Endothelial cell of umbilical vein (primary cell): ENCODE results near the gene MCC. TPM values are rescaled to one million over a fixed set of nuclear protein-coding genes. Genes with fewer than 3 reads are reported as not detected.

Experiments used
- BruUV-seq: library from RNA; stranded (reverse); fragments of 400-500 nt; replicated peaks from 2 replicates; lab custom pipeline; 2021; lab: Mats Ljungman, UMichigan
- CTCF ChIA-PET: fragments of 300-600, 350-600 bp; sonication (Branson Sonifier 250); formaldehyde crosslinking; loops from one replicate; lab custom pipeline; 2021; ENCODE audit warnings: antibody characterized with exemption, inconsistent platforms; lab: Charles Lee
- POLR2A ChIA-PET: fragments of 300-600, 350-600 bp; sonication (Branson Sonifier 250); formaldehyde crosslinking; loops from one replicate; lab custom pipeline; 2021; ENCODE audit warnings: antibody characterized with exemption, inconsistent platforms; lab: Charles Lee
- DNase-seq: peaks from one replicate; pipeline ENCODE4 v3.0.0-alpha.2; 2011; ENCODE audit warnings: low read depth, low spot score
- FAIRE-seq: peaks from 2 replicates; lab custom pipeline; 2011; peaks lifted over from hg19 to GRCh38; lab: Jason Lieb, UNC
- H2AFZ ChIP-seq: 2 replicates; pipeline ENCODE4 v1.6.0; 2012; ENCODE audit warnings: low read depth, low read length, control low read depth, inconsistent platforms
- H3K27ac ChIP-seq: 2 replicates; pipeline ENCODE4 v1.5.1; 2011; ENCODE audit warnings: low read depth, mild to moderate bottlenecking, control low read depth, low read length, moderate library complexity; ENCODE audit not compliant: insufficient read depth
- H3K27me3 ChIP-seq, 2 experiments: 2 replicates each; pipeline versions ENCODE4 v1.6.0 to v1.6.1; 2011; ENCODE audit warnings: low read length in 2 of 2, mixed read lengths in 1 of 2; ENCODE audit not compliant: control insufficient read depth in 2 of 2, insufficient read depth in 2 of 2
- H3K36me3 ChIP-seq, 2 experiments: 2 replicates in 1 of 2; 3 replicates in 1 of 2; pipeline ENCODE4 v1.5.1; 2011; ENCODE audit warnings: low read length in 2 of 2, mild to moderate bottlenecking in 1 of 2, moderate library complexity in 1 of 2; ENCODE audit not compliant: control insufficient read depth in 2 of 2, insufficient read depth in 2 of 2; ENCODE audit errors: extremely low read depth in 1 of 2
- H3K4me1 ChIP-seq: 3 replicates; pipeline ENCODE4 v1.5.1; 2011; ENCODE audit warnings: mild to moderate bottlenecking, low read length; ENCODE audit not compliant: control insufficient read depth, insufficient read depth; ENCODE audit errors: extremely low read depth
- H3K4me2 ChIP-seq: 2 replicates; pipeline ENCODE4 v1.6.1; 2011; ENCODE audit warnings: low read length, control low read depth, mixed read lengths; ENCODE audit not compliant: insufficient read depth
- H3K4me3 ChIP-seq, 3 experiments: fragments of 200-600 bp in 1 of 3; sonication (generic), shearing (Covaris generic) in 1 of 3; replicated peaks in 1 of 3; 2 replicates each; pipeline ENCODE4 v1.5.1; 2011 to 2016; ENCODE audit warnings: control low read depth in 3 of 3, low read length in 3 of 3, mild to moderate bottlenecking in 2 of 3, inconsistent platforms in 1 of 3, low read depth in 1 of 3, moderate library complexity in 1 of 3; ENCODE audit not compliant: insufficient read depth in 1 of 3
- H3K79me2 ChIP-seq: 2 replicates; pipeline ENCODE4 v1.6.0; 2012; ENCODE audit warnings: low read length, inconsistent platforms; ENCODE audit not compliant: control insufficient read depth, insufficient read depth
- H3K9ac ChIP-seq: replicated peaks from 2 replicates; pipeline ENCODE3; 2011; ENCODE audit warnings: low read length, control low read depth; ENCODE audit not compliant: insufficient read depth; ENCODE audit errors: extremely low read depth
- H3K9me1 ChIP-seq: replicated peaks from 3 replicates; pipeline ENCODE4 v1.6.0; 2011; ENCODE audit warnings: mild to moderate bottlenecking, low read length; ENCODE audit not compliant: control insufficient read depth, insufficient read depth; ENCODE audit errors: extremely low read depth
- H3K9me3 ChIP-seq: replicated peaks from 2 replicates; pipeline ENCODE4 v1.5.1; 2012; ENCODE audit warnings: low read length, inconsistent platforms; ENCODE audit not compliant: control insufficient read depth, insufficient read depth
- H4K20me1 ChIP-seq: replicated peaks from 2 replicates; pipeline ENCODE3; 2011; ENCODE audit warnings: mild to moderate bottlenecking, low read length; ENCODE audit not compliant: control insufficient read depth, insufficient read depth; ENCODE audit errors: extremely low read depth
- CTCF ChIP-seq, 2 donors: IDR thresholded peaks; 1 replicate in 1 of 2; 2 replicates in 1 of 2; pipeline ENCODE4 v1.5.1; 2011; ENCODE audit warnings: low read length in 2 of 2, mild to moderate bottlenecking in 2 of 2, moderate library complexity in 2 of 2, control low read depth in 1 of 2, inconsistent platforms in 1 of 2, low read depth in 1 of 2; ENCODE audit not compliant: insufficient read depth in 1 of 2; ENCODE audit errors: extremely low read depth in 1 of 2
- EZH2 ChIP-seq: IDR thresholded peaks from 2 replicates; pipeline ENCODE4 v1.6.1; 2012; ENCODE audit warnings: borderline replicate concordance, low read depth, mild to moderate bottlenecking, moderate library complexity, low read length, inconsistent platforms; ENCODE audit not compliant: severe bottlenecking
- FOS ChIP-seq: IDR thresholded peaks from 2 replicates; pipeline ENCODE4 v1.6.1; 2011; ENCODE audit warnings: mild to moderate bottlenecking, low read length, moderate library complexity, borderline replicate concordance; ENCODE audit not compliant: insufficient read depth
- GATA2 ChIP-seq: IDR thresholded peaks from 2 replicates; pipeline ENCODE4 v1.7.0; 2011; ENCODE audit warnings: low read depth, mild to moderate bottlenecking, moderate library complexity, mixed read lengths, low read length; ENCODE audit not compliant: insufficient read length, insufficient read depth
- JUN ChIP-seq: IDR thresholded peaks from 2 replicates; pipeline ENCODE4 v1.6.1; 2011; ENCODE audit warnings: borderline replicate concordance, low read depth; ENCODE audit not compliant: insufficient read length, insufficient read depth
- MAX ChIP-seq: IDR thresholded peaks from 2 replicates; pipeline ENCODE4 v1.6.1; 2011; ENCODE audit not compliant: insufficient read depth, insufficient read length
- MYC ChIP-seq: IDR thresholded peaks from one replicate; pipeline ENCODE4 v1.6.1; 2011; ENCODE audit warnings: mild to moderate bottlenecking, low read depth, low read length
- POLR2A ChIP-seq: IDR thresholded peaks from 2 replicates; pipeline ENCODE4 v1.6.1; 2012; ENCODE audit warnings: low read depth, mild to moderate bottlenecking, control low read depth, low read length
- POLR2AphosphoS5 ChIP-seq: IDR thresholded peaks from 2 replicates; pipeline ENCODE4 v1.6.1; 2012; ENCODE audit warnings: low read depth, mild to moderate bottlenecking, control low read depth, low read length, moderate library complexity; ENCODE audit not compliant: insufficient read depth
- dilution Hi-C: fragments of 300-500 bp; cut with MboI; formaldehyde crosslinking; loops from one replicate; pipeline ENCODE4 v1.15.0; 2019; ENCODE audit warnings: low sequenced_read_pairs; ENCODE audit not compliant: extremely low pct_ligation_motif_present
- intact Hi-C: fragments of 100-400 bp; cut with micrococcal nuclease; formaldehyde crosslinking; loops from one replicate; pipeline ENCODE4 v1.10.0; 2022
- polyA plus RNA-seq, 4 experiments: library from polyadenylated mRNA; depleted of rRNA in 3 of 4; stranded (reverse) in 3 of 4; unstranded in 1 of 4; fragments of >200 nt; gene quantifications; 2 replicates each; pipeline versions ENCODE4 v1.2.1 to v1.2.3, GENCODE V29; 2011 to 2012; ENCODE audit warnings: missing spikeins in 1 of 4
- total RNA-seq: library from RNA; stranded (reverse); gene quantifications from 2 replicates; pipeline ENCODE4 v1.2.3, GENCODE V29; 2021

Gene MCC
- total and polyA plus RNA-seq, 2 donors (not counting 3 experiments of a cell fraction or from before 2014, with no cell fraction given) = 6.9 to 27.5 TPM

- intact Hi-C loops (no loop called here), dilution Hi-C loops (no loop called here)
- DNase-seq (no peak), FAIRE-seq (no peak)
- no peaks in the 10 kb centered on the region for H3K9me1 ChIP-seq
- POLR2A ChIA-PET = no interaction called here
- no peak overlapping the region for H3K9ac ChIP-seq
- H3K36me3 ChIP-seq = no peaks in the 10 kb centered on the region
- no peaks in the 10 kb centered on the region for H3K79me2 ChIP-seq
- H2AFZ ChIP-seq = no peak overlapping the region
- no peaks in the 10 kb centered on the region for H3K9me3 ChIP-seq
- no TSS peak for BruUV-seq
- H3K27ac ChIP-seq = no peak overlapping the region
- H3K4me1 ChIP-seq = peaks cover 4% of the 10 kb centered on the region
- no peak overlapping the region for H3K4me3 ChIP-seq
- H3K27me3 ChIP-seq = no peaks in the 10 kb centered on the region
- no peak for TF ChIP-seq JUN
- TF ChIP-seq EZH2 = no peak
- no peak for TF ChIP-seq POLR2AphosphoS5
- no peak for TF ChIP-seq FOS
- TF ChIP-seq MAX = no peak
- TF ChIP-seq MYC = no peak
- no peak for TF ChIP-seq CTCF (IDR thresholded peaks at IDR 0.05; ENCODE audit: extremely low read depth in 1 of 2, insufficient read depth in 1 of 2, low read depth in 1 of 2, low read length in 2 of 2)
- TF ChIP-seq POLR2A = no peak
- no peak for TF ChIP-seq GATA2
- CTCF ChIA-PET = interaction anchor here (1.4 to 1.8 kb wide), 3 partner anchors 12 to 342 kb away, joined by 3 to 6 read pairs (median 3); no protein-coding TSS in a partner anchor
- H3K4me2 ChIP-seq = no peak overlapping the region
- no peaks in the 10 kb centered on the region for H4K20me1 ChIP-seq
Observed at GRCh38 chr5:113263545-113263944, 224.7 kb downstream of the MCC start.
